ENCODE data around the gene ATP5PO.

Gene ATP5PO

GRCh38 chr21:33904041-33904440, 11.6 kb downstream of the ATP5PO start:
- no peak for DNase-seq (ENCODE audit: extremely low read depth, low read depth)
- TF ChIP-seq CTCF (IDR thresholded peaks at IDR 0.05; ENCODE audit: low read depth, low read length): no peak

- no peak for TF ChIP-seq CTCF (IDR thresholded peaks at IDR 0.05; ENCODE audit: low read depth, low read length)
- DNase-seq (ENCODE audit: extremely low read depth, low read depth): no peak
Observed at GRCh38 chr21:33902349-33902748, 13.3 kb downstream of the ATP5PO start.

DNA sequence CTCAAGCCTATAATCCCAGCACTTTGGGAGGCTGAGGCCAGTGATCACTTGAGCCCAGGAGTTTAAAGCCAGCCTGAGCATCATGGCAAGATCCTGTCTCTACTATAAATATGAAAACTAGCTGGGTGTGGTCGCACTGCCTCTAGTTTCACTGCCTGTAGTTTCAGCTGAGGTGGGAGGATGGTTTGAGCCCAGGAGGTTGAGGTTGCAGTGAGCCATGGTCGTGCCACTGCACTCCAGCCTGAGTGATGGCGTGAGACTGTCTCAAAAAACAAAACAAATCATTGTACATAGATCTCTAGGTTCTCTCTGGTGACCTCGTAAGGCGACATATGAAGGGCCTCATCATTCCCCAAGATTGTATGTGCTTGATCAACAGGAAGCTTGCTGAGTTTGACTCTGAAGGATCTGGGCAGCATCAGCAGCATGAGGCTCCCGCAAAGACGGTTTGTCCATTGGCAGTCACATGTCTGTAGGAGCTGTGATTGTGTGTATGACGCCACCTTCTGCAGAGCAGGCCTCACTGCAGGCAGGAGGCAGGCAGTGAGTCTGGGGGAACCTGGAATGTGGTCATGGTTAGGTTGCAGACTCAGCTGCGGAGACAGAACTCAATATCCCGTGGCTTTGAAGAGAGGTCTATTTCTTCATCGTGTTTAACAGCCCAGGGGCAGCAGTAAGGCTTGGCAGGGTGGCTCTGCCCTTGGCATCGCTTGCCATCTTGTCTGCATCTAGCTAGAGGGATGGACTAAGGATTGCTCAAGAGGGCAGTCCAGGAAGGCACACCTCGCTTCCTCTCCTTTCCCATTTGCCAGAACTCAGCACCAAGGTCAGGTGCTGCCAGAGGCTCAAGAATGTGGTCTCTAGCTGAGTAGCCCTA, 14.0 kb downstream of the ATP5PO start:
- no peak for DNase-seq (ENCODE audit: extremely low read depth, low read depth)
- TF ChIP-seq CTCF (IDR thresholded peaks at IDR 0.05; ENCODE audit: low read depth, low read length): peak; percentile 64

GRCh38 chr21:33899199-33899598, 16.4 kb downstream of the ATP5PO start:
- no peak for DNase-seq (ENCODE audit: extremely low read depth, low read depth)
- no peak for TF ChIP-seq CTCF (IDR thresholded peaks at IDR 0.05; ENCODE audit: low read depth, low read length)

DNA sequence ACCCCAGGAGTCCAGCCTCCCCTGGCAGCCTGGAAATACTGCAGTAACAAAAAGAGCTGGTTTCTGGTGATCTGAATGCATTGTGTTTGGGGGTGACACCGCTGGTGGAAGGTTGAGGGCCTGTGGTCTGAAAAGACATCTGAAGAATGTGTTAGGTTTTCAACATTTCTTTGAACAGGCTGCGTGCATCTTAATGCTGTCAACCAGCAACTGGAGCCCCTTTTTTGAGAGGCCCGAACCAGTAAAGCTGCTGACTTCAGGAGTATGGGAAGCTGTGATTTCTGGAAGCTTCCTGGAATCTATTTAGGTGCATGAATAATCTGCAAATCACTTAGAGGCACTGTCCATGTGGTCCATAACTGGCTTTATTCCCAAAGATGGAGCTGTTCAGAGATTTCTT, 17.0 kb downstream of the ATP5PO start:
- TF ChIP-seq CTCF (IDR thresholded peaks at IDR 0.05; ENCODE audit: low read depth, low read length): no peak
- DNase-seq (ENCODE audit: extremely low read depth, low read depth): no peak

DNA sequence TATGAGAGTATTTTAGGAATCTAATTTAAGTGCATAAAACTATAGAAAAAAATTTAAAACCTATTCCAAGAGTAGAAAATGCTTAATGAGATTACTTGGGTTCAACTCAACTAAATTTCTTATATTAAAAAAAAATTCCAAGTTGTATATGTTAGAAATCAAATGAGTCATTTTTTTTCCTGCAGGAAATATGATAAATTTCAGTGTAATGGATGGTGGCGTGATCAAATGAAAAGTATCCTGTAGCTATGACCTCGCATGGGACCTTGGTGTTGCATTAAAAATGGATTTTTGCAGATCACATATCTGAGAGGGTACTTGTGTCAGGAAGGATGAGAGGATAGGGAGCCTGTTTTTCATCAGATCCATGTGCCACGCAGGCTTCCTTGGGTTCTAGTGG, 17.9 kb downstream of the ATP5PO start:
- DNase-seq (ENCODE audit: extremely low read depth, low read depth): no peak
- no peak for TF ChIP-seq CTCF (IDR thresholded peaks at IDR 0.05; ENCODE audit: low read depth, low read length)

DNA sequence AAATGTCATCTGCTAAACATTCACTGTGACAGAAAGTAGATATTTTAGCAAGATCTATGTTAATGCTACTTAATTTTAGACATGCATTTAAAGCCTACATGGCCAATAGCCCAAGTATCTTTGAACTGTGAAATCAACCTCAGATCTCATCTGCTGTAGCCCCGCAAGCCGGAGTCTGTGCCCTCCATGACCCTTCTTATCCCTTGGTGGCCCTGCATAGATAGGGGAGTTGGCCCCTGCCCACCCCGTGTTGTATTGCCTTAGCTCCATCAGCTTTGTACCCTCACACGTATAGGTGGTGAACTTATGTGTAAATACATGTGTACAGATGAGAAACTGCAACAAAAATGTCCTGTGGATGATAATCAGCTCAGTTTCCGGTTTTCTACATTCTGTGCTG, 18.5 kb downstream of the ATP5PO start:
- no peak for TF ChIP-seq CTCF (IDR thresholded peaks at IDR 0.05; ENCODE audit: low read depth, low read length)
- DNase-seq (ENCODE audit: extremely low read depth, low read depth): no peak

Measured in AG09319 (cell line).